Mesothelial cell of epicardium (in vitro differentiated cells): ENCODE results near the gene POTEJ. TPM values are rescaled to one million over a fixed set of nuclear protein-coding genes. Genes with fewer than 3 reads are reported as not detected.
A peak's percentile ranks its signal among the peaks of the same experiment; 100 is the strongest.
"Not testable (repeated sequence)": the region's sequence is repeated elsewhere in the genome, so short reads cannot be mapped to it uniquely, and the experiment has no call there.

Experiments
- DNase-seq, 2 experiments: peaks; one replicate each; pipeline ENCODE4 v3.0.0; 2021; ENCODE audit warnings: low spot score in 2 of 2; ENCODE audit not compliant: unreplicated experiment in 2 of 2
- H3K27ac Mint-ChIP-seq: 2 replicates; pipeline ENCODE4 v1.8.0; 2021; ENCODE audit warnings: mixed read lengths
- H3K27me3 Mint-ChIP-seq: 2 replicates; pipeline ENCODE4 v1.8.0; 2021; ENCODE audit warnings: low read depth, mixed read lengths
- H3K36me3 Mint-ChIP-seq: 2 replicates; pipeline ENCODE4 v1.8.0; 2021; ENCODE audit warnings: mixed read lengths
- H3K4me1 Mint-ChIP-seq: 2 replicates; pipeline ENCODE4 v1.8.0; 2021; ENCODE audit warnings: mixed read lengths
- H3K4me3 Mint-ChIP-seq: 2 replicates; pipeline ENCODE4 v1.8.0; 2021; ENCODE audit warnings: mild to moderate bottlenecking, moderate library complexity, mixed read lengths
- H3K9me3 Mint-ChIP-seq: 2 replicates; pipeline ENCODE4 v1.8.0; 2021; ENCODE audit warnings: mixed read lengths
- total RNA-seq: library from RNA; stranded (reverse); gene quantifications from 3 replicates; pipeline ENCODE4 v1.2.1, GENCODE V29; 2021

Gene POTEJ
- total RNA-seq = not detected in 3 replicates

DNA sequence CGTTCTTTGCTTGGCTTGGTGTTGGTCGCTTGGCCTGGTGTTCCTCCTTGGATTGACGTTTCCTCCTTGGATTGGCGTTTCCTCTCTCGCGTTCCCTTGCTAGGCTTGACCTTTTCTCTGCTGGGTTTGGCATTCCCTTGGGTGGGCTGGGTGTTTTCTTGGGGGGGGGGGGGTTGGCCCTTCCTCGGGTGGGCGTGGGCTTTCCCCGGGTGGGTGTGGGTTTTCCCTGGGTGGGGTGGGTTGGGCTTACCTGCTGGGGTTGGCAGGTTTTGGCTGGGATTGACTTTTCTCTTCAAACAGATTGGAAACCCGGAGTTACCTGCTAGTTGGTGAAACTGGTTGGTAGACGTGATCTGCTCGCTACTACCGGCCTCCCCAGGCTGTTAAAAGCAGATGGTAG lies at the start of gene POTEJ:
POTEJ (plus strand) TSS at position 301 of the 400 bp plus-strand sequence; CDS start at position 394, 93 bp downstream.
- not testable (repeated sequence) for H3K4me1 Mint-ChIP-seq, H3K36me3 Mint-ChIP-seq, H3K4me3 Mint-ChIP-seq, H3K9me3 Mint-ChIP-seq, H3K27me3 Mint-ChIP-seq, H3K27ac Mint-ChIP-seq, DNase-seq

- H3K27ac Mint-ChIP-seq, H3K27me3 Mint-ChIP-seq, H3K36me3 Mint-ChIP-seq: not testable (repeated sequence)
Observed at GRCh38 chr2:130566165-130566564, 45.1 kb upstream of the POTEJ start.

GRCh38 chr2:130571929-130572328 lies 39.3 kb upstream of the POTEJ start:
- not testable (repeated sequence) for H3K4me3 Mint-ChIP-seq

More at GRCh38 chr2:130566165-130566564, 45.1 kb upstream of the POTEJ start:
- not testable (repeated sequence) for DNase-seq, H3K4me3 Mint-ChIP-seq, H3K9me3 Mint-ChIP-seq, H3K4me1 Mint-ChIP-seq

GRCh38 chr2:130574230-130574629 lies 37.0 kb upstream of the POTEJ start:
- H3K27ac Mint-ChIP-seq, H3K4me1 Mint-ChIP-seq, H3K27me3 Mint-ChIP-seq, H3K9me3 Mint-ChIP-seq, H3K4me3 Mint-ChIP-seq, DNase-seq, H3K36me3 Mint-ChIP-seq: not testable (repeated sequence)

More at GRCh38 chr2:130571929-130572328, 39.3 kb upstream of the POTEJ start:
- not testable (repeated sequence) for DNase-seq, H3K4me1 Mint-ChIP-seq, H3K36me3 Mint-ChIP-seq, H3K27me3 Mint-ChIP-seq, H3K9me3 Mint-ChIP-seq, H3K27ac Mint-ChIP-seq

- H3K4me3 Mint-ChIP-seq, H3K27ac Mint-ChIP-seq, H3K27me3 Mint-ChIP-seq: not testable (repeated sequence)
Observed at GRCh38 chr2:130576209-130576784, 34.9 kb upstream of the POTEJ start.

GRCh38 chr2:130577559-130577958 lies 33.7 kb upstream of the POTEJ start:
- DNase-seq, H3K4me3 Mint-ChIP-seq, H3K27ac Mint-ChIP-seq, H3K9me3 Mint-ChIP-seq, H3K27me3 Mint-ChIP-seq, H3K4me1 Mint-ChIP-seq, H3K36me3 Mint-ChIP-seq: not testable (repeated sequence)

More at GRCh38 chr2:130576209-130576784, 34.9 kb upstream of the POTEJ start:
- H3K4me1 Mint-ChIP-seq, H3K9me3 Mint-ChIP-seq, H3K36me3 Mint-ChIP-seq, DNase-seq: not testable (repeated sequence)

- DNase-seq, H3K9me3 Mint-ChIP-seq, H3K4me1 Mint-ChIP-seq, H3K36me3 Mint-ChIP-seq, H3K4me3 Mint-ChIP-seq, H3K27me3 Mint-ChIP-seq, H3K27ac Mint-ChIP-seq: not testable (repeated sequence)
Observed at GRCh38 chr2:130579121-130579520, 32.1 kb upstream of the POTEJ start.

DNA sequence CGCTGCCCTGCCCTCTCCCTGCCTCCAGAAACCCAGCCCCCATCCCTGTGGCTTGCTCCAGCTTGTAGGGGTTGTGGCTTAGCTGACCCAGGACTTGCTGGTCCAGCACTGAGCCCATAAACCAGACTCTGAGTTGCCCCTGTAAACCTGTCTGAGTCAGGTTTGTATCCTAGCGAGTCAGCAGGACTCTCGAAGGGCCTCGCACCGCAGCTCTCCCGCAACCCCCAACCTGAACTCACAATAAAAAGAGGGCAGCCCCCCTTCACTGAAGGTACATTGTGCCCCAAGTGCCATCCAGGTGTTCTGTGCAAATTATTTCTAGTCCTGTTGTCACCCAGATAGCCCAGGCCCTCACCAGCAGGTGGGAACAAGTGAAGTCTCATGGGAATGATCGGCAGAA lies 29.7 kb upstream of the POTEJ start:
- DNase-seq, H3K4me3 Mint-ChIP-seq, H3K36me3 Mint-ChIP-seq, H3K27me3 Mint-ChIP-seq, H3K9me3 Mint-ChIP-seq, H3K4me1 Mint-ChIP-seq, H3K27ac Mint-ChIP-seq: not testable (repeated sequence)

DNA sequence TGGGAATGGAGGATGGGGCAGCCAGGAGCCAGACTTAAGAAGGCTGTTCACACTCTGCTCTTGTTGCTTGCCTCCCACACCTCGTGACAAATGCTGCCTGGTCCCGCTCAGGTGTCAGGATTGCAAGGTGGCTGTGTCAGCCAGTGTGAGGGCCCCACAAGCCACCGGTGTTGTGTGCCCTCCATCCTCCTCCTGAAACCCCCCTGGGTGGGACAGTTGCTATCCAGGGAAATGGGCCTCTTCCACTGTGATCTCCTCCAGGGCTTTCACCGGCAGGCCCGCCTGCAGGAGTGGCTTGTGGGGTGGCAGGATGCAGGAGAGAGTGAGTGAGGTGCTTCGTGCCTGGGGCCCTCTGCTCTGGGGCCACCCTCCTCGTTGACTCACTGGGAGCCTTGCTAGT lies 28.3 kb upstream of the POTEJ start:
- H3K4me1 Mint-ChIP-seq, DNase-seq, H3K4me3 Mint-ChIP-seq, H3K27ac Mint-ChIP-seq, H3K36me3 Mint-ChIP-seq, H3K27me3 Mint-ChIP-seq, H3K9me3 Mint-ChIP-seq: not testable (repeated sequence)

- H3K4me3 Mint-ChIP-seq, DNase-seq, H3K36me3 Mint-ChIP-seq, H3K27ac Mint-ChIP-seq, H3K9me3 Mint-ChIP-seq, H3K4me1 Mint-ChIP-seq, H3K27me3 Mint-ChIP-seq: not testable (repeated sequence)
Observed at GRCh38 chr2:130583582-130583981, 27.7 kb upstream of the POTEJ start.

GRCh38 chr2:130584726-130585125 lies 26.5 kb upstream of the POTEJ start:
- not testable (repeated sequence) for H3K4me3 Mint-ChIP-seq, H3K36me3 Mint-ChIP-seq, H3K4me1 Mint-ChIP-seq, H3K9me3 Mint-ChIP-seq, DNase-seq, H3K27me3 Mint-ChIP-seq, H3K27ac Mint-ChIP-seq

DNA sequence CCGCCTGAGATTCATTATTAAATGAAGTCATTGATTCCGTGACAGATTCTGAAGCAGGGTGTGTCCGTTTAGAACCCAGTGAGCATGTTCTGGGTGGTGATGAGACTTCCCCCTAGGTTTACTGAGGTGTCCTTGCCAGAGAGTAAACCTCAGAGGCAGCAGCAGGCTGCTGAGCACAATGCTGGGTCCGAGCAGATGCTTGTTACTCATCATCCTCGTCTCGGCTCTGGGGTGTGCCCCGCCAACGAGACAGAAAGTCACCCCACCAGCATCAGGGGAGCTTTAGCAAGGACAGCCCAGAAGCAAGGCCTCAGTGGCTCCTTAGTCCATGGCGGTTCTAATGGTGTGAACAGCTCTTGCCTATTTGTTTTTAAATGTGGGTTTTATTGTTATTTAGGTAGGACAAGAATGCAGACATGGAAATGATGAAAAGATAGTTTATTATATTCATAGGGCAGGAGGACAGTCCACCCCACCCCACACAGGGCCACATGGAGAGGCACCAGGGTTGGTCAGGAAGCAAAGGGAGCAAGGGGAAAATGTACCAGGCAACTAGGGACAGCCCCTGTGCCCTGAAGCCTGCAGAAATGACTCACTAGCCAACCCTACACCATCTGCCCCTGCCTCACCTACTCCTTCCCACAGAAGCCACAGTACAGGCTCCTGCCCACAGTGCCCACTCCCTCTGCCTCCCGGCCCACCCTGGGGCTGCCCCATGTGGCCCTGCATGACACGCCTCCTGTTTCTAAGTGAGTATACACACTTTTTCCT lies 22.4 kb upstream of the POTEJ start:
- H3K4me1 Mint-ChIP-seq, H3K9me3 Mint-ChIP-seq, H3K27me3 Mint-ChIP-seq, H3K36me3 Mint-ChIP-seq, H3K4me3 Mint-ChIP-seq, H3K27ac Mint-ChIP-seq: not testable (repeated sequence)
- peak in 1 of 2 experiments; percentile 26 for DNase-seq

DNA sequence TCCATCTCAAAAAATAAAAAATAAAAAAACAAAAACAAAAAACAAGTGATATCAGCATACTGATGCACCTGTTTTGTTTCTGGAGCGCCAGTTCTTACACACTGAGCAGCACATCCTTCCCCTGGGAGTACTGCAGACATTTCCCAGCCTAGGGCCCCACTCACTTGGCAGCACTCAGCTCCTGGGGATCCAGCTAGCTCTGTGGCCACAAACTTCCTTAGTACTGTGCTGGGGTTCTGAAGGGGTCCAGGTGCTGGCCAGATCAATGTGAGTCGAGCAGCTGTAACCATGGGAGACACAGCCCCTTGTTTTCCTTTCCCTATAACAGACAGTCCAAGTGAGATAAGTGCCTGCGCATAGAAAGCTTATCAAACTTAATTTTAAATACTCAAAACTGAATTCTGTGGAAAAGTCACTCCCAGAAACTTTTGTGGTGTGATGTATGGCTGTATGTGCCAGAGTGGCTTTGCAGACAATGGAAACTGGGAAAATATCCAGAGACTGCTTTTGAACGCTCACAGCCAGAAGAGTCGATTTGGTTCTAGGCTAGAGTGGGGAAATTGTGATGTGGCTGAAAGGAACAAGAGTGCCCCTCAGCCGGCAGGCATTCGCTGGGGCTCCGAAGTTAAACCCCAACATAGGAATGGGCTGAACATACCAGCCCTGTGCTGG lies 20.9 kb upstream of the POTEJ start:
- H3K27me3 Mint-ChIP-seq, H3K36me3 Mint-ChIP-seq, H3K27ac Mint-ChIP-seq, H3K4me1 Mint-ChIP-seq, DNase-seq, H3K4me3 Mint-ChIP-seq, H3K9me3 Mint-ChIP-seq: not testable (repeated sequence)

GRCh38 chr2:130590842-130591359 lies 20.3 kb upstream of the POTEJ start:
- DNase-seq = peak in 1 of 2 experiments; percentile 26
- H3K27ac Mint-ChIP-seq, H3K27me3 Mint-ChIP-seq, H3K4me1 Mint-ChIP-seq, H3K9me3 Mint-ChIP-seq, H3K36me3 Mint-ChIP-seq, H3K4me3 Mint-ChIP-seq: not testable (repeated sequence)
